HepG2 (cell line): Measurements from ENCODE around the gene ADRM1. TPM values are rescaled to one million over a fixed set of nuclear protein-coding genes. Genes with fewer than 3 reads are reported as not detected.

Source experiments
- ATAC-seq: fragments of 200-7000 bp; cut with Tn5 transposase; 3 replicates; pipeline ENCODE4 v1.9.1; 2020; ENCODE audit warnings: mild to moderate bottlenecking, moderate library complexity
- BruUV-seq: library from RNA; stranded (reverse); fragments of 400-500 nt; replicated peaks from 2 replicates; lab custom pipeline; 2021; lab: Mats Ljungman, UMichigan
- CTCF ChIA-PET: fragments of 300-600 bp; formaldehyde crosslinking; extraction: SDS; loops from one replicate; lab custom pipeline; 2021; ENCODE audit warnings: low total read pairs, inconsistent platforms, low intra/inter-chr PET ratio; lab: Yijun Ruan, JAX
- POLR2A ChIA-PET: fragments of 350-600 bp; sonication (Branson Sonifier 250); formaldehyde crosslinking; loops from one replicate; lab custom pipeline; 2020; ENCODE audit warnings: antibody characterized with exemption, inconsistent platforms; lab: Yijun Ruan, JAX
- DNase-seq: peaks from one replicate; pipeline ENCODE4 v3.0.0-alpha.2; 2015; ENCODE audit warnings: low spot score
- FAIRE-seq: peaks from 3 replicates; lab custom pipeline; 2011; peaks lifted over from hg19 to GRCh38; lab: Jason Lieb, UNC
- H2AFZ ChIP-seq: one replicate; pipeline ENCODE4 v1.6.1; 2011; ENCODE audit warnings: low read length, inconsistent platforms
- H3K27ac ChIP-seq: fragments of 300-600 bp; 3 replicates; pipeline ENCODE4 v1.8.0; 2011; ENCODE audit warnings: mixed run types, mild to moderate bottlenecking, mixed read lengths, low read length, inconsistent platforms; ENCODE audit not compliant: insufficient read depth; ENCODE audit errors: extremely low read length
- H3K27me3 ChIP-seq, 2 experiments: fragments of 200-600 bp in 1 of 2; 2 replicates in 1 of 2; 3 replicates in 1 of 2; pipeline versions ENCODE4 v1.6.0 to v1.8.0; 2011; ENCODE audit warnings: low read length in 2 of 2, mild to moderate bottlenecking in 2 of 2, moderate library complexity in 2 of 2, inconsistent platforms in 1 of 2; ENCODE audit not compliant: insufficient read depth in 2 of 2, control insufficient read depth in 1 of 2
- H3K36me3 ChIP-seq, 2 experiments: fragments of 200-600 bp in 1 of 2; replicated peaks in 1 of 2; 2 replicates in 1 of 2; 3 replicates in 1 of 2; pipeline versions ENCODE4 v1.5.1 to v1.8.0; 2011; ENCODE audit warnings: low read length in 2 of 2, inconsistent platforms in 1 of 2; ENCODE audit not compliant: insufficient read depth in 2 of 2, control insufficient read depth in 1 of 2
- H3K4me1 ChIP-seq: 2 replicates; pipeline ENCODE4 v1.5.1; 2012; ENCODE audit warnings: low read length, inconsistent platforms; ENCODE audit not compliant: insufficient read depth
- H3K4me2 ChIP-seq: 2 replicates; pipeline ENCODE4 v1.6.0; 2011; ENCODE audit warnings: low read depth, low read length, inconsistent platforms
- H3K4me3 ChIP-seq, 3 experiments: fragments of 200-600 bp in 1 of 3; sonication (generic), shearing (Covaris generic) in 1 of 3; replicated peaks in 1 of 3; 2 replicates each; pipeline ENCODE4 v1.5.1; 2011 to 2016; ENCODE audit warnings: low read length in 3 of 3, inconsistent platforms in 2 of 3, low read depth in 2 of 3, mild to moderate bottlenecking in 2 of 3, control low read depth in 1 of 3, mixed read lengths in 1 of 3; ENCODE audit not compliant: insufficient read depth in 1 of 3
- H3K79me2 ChIP-seq: one replicate; pipeline ENCODE4 v1.6.1; 2011; ENCODE audit warnings: low read length, inconsistent platforms; ENCODE audit not compliant: insufficient read depth
- H3K9ac ChIP-seq: 2 replicates; pipeline ENCODE4 v1.6.0; 2011; ENCODE audit warnings: mild to moderate bottlenecking, low read depth, low read length, inconsistent platforms; ENCODE audit not compliant: insufficient read depth
- H3K9me3 ChIP-seq: 2 replicates; pipeline ENCODE4 v1.5.1; 2012; ENCODE audit warnings: mild to moderate bottlenecking, low read length
- H4K20me1 ChIP-seq: 2 replicates; pipeline ENCODE4 v1.6.0; 2011; ENCODE audit warnings: inconsistent platforms, mild to moderate bottlenecking, low read length, moderate library complexity; ENCODE audit not compliant: insufficient read depth
- AGO2 ChIP-seq: fragments of 200-400 bp; formaldehyde crosslinking; optimal IDR thresholded peaks from 2 replicates; pipeline ENCODE3; 2017; ENCODE audit warnings: mild to moderate bottlenecking, low read depth, low read length, moderate library complexity
- HNRNPK ChIP-seq: fragments of 200-400 bp; formaldehyde crosslinking; IDR thresholded peaks from 2 replicates; pipeline ENCODE4 v1.6.1; 2018; ENCODE audit warnings: low read length, low read depth, moderate library complexity, mild to moderate bottlenecking; ENCODE audit not compliant: poor library complexity, severe bottlenecking
- HNRNPL ChIP-seq: fragments of 200-400 bp; formaldehyde crosslinking; IDR thresholded peaks from 2 replicates; pipeline ENCODE4 v1.6.1; 2017; ENCODE audit warnings: mild to moderate bottlenecking, low read depth, low read length
- KAT2B ChIP-seq: fragments of 150-350 bp; IDR thresholded peaks from 2 replicates; pipeline ENCODE4 v1.6.1; 2014; ENCODE audit warnings: low read depth, low read length, borderline replicate concordance
- RBFOX2 ChIP-seq: fragments of 200-400 bp; formaldehyde crosslinking; IDR thresholded peaks from 2 replicates; pipeline ENCODE4 v1.6.1; 2017; ENCODE audit warnings: low read depth, mild to moderate bottlenecking, low read length
- SRSF1 ChIP-seq: fragments of 200-400 bp; formaldehyde crosslinking; optimal IDR thresholded peaks from 2 replicates; pipeline ENCODE3; 2017; ENCODE audit warnings: mild to moderate bottlenecking, low read depth, low read length, moderate library complexity
- ZBTB33 ChIP-seq: sonication (generic); formaldehyde crosslinking; IDR thresholded peaks from 2 replicates; pipeline ENCODE4 v1.4.0; 2020; ENCODE audit warnings: missing genetic modification reagents
- ZBTB42 ChIP-seq: sonication (generic); formaldehyde crosslinking; IDR thresholded peaks from 2 replicates; pipeline ENCODE4 v1.5.0; 2020; ENCODE audit warnings: mild to moderate bottlenecking, missing genetic modification reagents
- ZHX1 ChIP-seq: sonication (generic); formaldehyde crosslinking; IDR thresholded peaks from 2 replicates; pipeline ENCODE4 v1.8.1; 2022; ENCODE audit warnings: low read depth, mild to moderate bottlenecking, missing genetic modification reagents
- ZNF567 ChIP-seq: sonication (generic); formaldehyde crosslinking; IDR thresholded peaks from 2 replicates; pipeline ENCODE4 v1.8.1; 2023; ENCODE audit warnings: mild to moderate bottlenecking, missing genetic modification reagents, borderline replicate concordance
- WGBS: methylation state at CpG from one replicate; pipeline ENCODE4 v1.1.6; 2017; ENCODE audit warnings: low lambda C conversion rate; 5-methylcytosine and 5-hydroxymethylcytosine counted together
- in situ Hi-C: cut with HindIII; loops from 2 replicates; pipeline ENCODE4 v1.10.0; 2017; ENCODE audit warnings: low pct_unique_long_range_greater_than_20kb; ENCODE audit not compliant: extremely low pct_ligation_motif_present
- intact Hi-C: fragments of 100-400 bp; cut with micrococcal nuclease; formaldehyde crosslinking; loops from one replicate; pipeline ENCODE4 v1.10.0; 2022; ENCODE audit not compliant: unreplicated experiment
- polyA plus RNA-seq, 8 experiments: library from polyadenylated mRNA; depleted of rRNA in 3 of 8; stranded (reverse) in 7 of 8; unstranded in 1 of 8; fragments of >200 nt; fragmentation: Illumina TruSeq in 4 of 8; extraction: Trizol in 4 of 8; gene quantifications; 2 replicates each; pipeline versions ENCODE4 v1.2.1 to v1.2.3, GENCODE V29; 2011 to 2016; ENCODE audit warnings: low read depth in 4 of 8, missing spikeins in 1 of 8, mixed read lengths in 1 of 8; ENCODE audit not compliant: insufficient read depth in 1 of 8
- total RNA-seq, 5 experiments: library from RNA; depleted of rRNA; stranded (reverse); fragments of >200 nt; fragmentation: Illumina TruSeq; extraction: Trizol; gene quantifications; 2 replicates each; pipeline ENCODE4 v1.2.3, GENCODE V29; 2016; ENCODE audit warnings: low read depth in 1 of 5

Gene ADRM1
- total and polyA plus RNA-seq, 2 of the 13 experiments (the other 11 are each of a cell fraction or from before 2014, with no cell fraction given) = 92.9 to 154 TPM

- no peak overlapping the region for H3K9ac ChIP-seq
- FAIRE-seq (no peak), ATAC-seq (no peak), DNase-seq (no peak)
- peaks cover 20% of the 10 kb centered on the region; the same call in 1 of the 2 replicates for H4K20me1 ChIP-seq
- in situ Hi-C loops (no loop called here), intact Hi-C loops (no loop called here)
- peaks cover 52% of the 10 kb centered on the region for H3K4me1 ChIP-seq
- no peaks in the 10 kb centered on the region for H3K27me3 ChIP-seq
- H3K9me3 ChIP-seq = no peaks in the 10 kb centered on the region
- no peak overlapping the region for H3K4me2 ChIP-seq
- peaks cover 32 to 46% of the 10 kb centered on the region in 2 experiments for H3K36me3 ChIP-seq
- no peak overlapping the region for H2AFZ ChIP-seq
- TF ChIP-seq RBFOX2 (peak; percentile 62), ZBTB42 (CRISPR knock-in tag) (no peak), AGO2 (peak; percentile 50), ZHX1 (CRISPR knock-in tag) (0 out of 2 replicates have a peak, but pooled peaks have one; percentile 39), KAT2B (no peak), ZBTB33 (CRISPR knock-in tag) (peak; percentile 22; the same call in 1 of the 2 replicates), HNRNPL (peak; percentile 57; the same call in 1 of the 2 replicates), ZNF567 (CRISPR knock-in tag) (no peak), SRSF1 (peak; percentile 25), HNRNPK (peak; percentile 48)
- ChIA-PET CTCF (no interaction called here), POLR2A (interaction anchor here (5.8 kb wide), 1 partner anchor 18 kb away, joined by 62 read pairs; the partner anchor contains the start of gene LAMA5)
- whole genome bisulfite sequencing = 90% methylated on average over 60 of the region's 60 CpGs
- BruUV-seq = no TSS peak
- H3K79me2 ChIP-seq = peaks cover 18% of the 10 kb centered on the region
- no peak overlapping the region for H3K27ac ChIP-seq
- no peak overlapping the region for H3K4me3 ChIP-seq
These were observed 48.9 kb downstream of the ADRM1 start for GRCh38 chr20:62351469-62352401.
